GM19397 (cell line): ENCODE measurements around the gene PTPRC.
A peak's percentile ranks its signal among the peaks of the same experiment; 100 is the strongest.

Experiments
- ATAC-seq: cut with Tn5 transposase; IDR thresholded peaks from one replicate; pipeline ENCODE4 v1.9.1; 2021; ENCODE audit warnings: mild to moderate bottlenecking, moderate library complexity; ENCODE audit not compliant: unreplicated experiment

Gene PTPRC

DNA sequence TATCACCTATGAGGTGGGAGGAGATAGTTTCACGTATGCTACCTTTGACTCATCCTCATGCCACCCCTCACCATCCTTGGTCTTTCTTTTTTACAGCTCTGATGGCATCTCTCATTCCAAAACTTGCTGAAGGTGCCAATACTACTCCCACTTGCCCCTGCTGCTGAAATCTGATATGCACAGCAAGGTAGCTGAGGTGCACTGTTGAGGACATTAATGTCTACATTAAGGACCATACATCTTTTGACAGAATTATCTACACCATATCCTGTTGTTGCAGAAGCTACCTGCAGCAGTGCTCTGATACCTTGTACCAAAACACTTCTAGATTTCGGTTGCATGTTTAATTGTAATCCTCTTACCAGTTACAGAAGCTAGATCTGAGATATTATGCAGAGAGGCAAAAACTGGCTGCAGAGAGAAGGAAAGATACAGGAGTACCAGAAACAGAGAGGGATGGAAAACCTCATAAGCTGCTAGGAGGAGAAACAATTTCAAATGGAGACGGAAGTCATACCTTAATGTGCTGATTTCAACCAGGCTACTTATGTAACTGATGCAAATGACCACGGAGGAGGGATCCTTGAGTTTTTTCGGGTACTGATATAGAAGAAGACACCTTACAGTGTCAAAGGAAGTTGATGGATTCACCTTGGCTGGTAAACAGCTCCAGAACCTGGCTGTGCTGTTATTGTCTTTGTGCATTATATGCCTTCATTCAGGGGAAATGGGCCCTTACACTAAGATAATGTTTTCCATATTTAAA lies 19.3 kb upstream of the PTPRC start:
- ATAC-seq: no peak

DNA sequence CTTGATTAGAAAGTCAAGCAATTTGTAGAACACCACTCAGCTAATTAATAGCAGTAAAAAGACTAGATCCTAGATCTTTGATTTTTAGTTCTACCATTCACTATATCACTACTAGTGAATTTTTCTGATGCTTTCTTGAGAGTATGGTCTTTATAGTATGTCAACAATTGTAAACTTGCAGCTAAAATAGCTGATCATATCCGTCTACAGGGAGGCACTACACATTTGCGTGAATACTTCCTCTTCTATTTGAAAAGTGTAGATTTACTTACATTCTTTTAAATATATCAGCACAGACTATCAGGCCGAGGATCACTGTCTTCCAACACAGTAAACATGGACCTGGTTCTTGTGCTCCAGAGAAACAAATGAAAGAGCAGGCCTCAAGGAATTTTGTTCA lies 18.6 kb upstream of the PTPRC start:
- no peak for ATAC-seq

DNA sequence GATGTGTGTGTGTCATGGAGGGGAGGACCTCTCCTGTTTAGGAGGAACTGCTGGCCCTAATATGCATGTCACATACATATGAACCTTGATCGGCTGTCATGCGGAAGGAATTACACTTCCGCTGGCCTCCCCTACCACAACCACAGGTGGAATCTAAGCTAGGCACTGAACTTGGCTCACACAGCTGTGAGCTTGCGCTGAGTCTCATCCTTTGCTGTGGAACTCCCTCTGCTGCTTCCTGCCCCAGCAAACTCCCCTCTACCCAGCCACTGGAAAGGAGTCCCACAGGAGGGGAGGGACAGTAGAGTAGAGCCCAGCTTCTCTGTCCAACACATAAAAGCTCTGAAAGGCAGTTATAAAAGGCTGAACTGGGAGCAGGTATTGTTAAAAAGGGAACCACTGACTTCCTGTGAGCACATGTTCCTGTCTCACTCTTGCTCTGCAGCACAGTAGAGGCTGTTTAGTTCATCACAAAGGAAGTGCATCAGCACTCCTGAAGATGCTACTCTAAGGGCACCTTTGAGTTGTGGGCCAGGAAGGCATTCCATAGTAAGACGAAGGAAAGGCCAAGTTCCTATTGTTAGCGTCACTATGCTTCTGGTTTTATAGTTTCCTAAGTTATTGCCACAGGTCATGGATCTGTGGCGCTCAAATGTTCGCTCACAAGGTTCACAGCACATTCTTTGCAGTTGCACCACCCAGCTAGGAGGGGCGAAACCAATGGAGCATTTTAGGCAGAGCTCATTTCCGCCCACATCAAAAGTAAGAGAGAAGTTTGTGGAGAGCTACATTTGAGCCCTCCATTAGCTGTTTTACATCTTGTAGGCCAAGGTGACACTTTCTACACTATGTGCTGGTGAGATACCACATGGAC lies 17.7 kb upstream of the PTPRC start:
- ATAC-seq: peak; percentile 73

DNA sequence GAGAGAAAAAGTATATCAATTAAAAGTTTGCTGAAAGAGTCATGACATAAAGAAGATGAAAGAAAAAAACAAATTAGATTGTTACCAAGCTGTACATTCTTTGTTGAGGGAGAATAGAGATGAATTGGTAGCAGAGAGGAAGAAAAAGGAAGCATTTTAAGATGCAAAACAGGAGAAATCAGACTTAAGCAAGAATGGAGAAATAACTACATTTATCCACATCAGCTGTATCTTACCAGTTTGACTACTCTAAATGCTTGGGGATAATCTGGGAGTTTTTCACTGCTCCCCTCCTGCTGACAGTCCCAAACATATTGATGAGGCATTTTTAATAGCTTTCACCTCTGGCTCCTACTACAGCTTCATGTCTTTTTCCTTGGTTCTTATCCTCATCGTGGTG lies 16.8 kb upstream of the PTPRC start:
- ATAC-seq: no peak

DNA sequence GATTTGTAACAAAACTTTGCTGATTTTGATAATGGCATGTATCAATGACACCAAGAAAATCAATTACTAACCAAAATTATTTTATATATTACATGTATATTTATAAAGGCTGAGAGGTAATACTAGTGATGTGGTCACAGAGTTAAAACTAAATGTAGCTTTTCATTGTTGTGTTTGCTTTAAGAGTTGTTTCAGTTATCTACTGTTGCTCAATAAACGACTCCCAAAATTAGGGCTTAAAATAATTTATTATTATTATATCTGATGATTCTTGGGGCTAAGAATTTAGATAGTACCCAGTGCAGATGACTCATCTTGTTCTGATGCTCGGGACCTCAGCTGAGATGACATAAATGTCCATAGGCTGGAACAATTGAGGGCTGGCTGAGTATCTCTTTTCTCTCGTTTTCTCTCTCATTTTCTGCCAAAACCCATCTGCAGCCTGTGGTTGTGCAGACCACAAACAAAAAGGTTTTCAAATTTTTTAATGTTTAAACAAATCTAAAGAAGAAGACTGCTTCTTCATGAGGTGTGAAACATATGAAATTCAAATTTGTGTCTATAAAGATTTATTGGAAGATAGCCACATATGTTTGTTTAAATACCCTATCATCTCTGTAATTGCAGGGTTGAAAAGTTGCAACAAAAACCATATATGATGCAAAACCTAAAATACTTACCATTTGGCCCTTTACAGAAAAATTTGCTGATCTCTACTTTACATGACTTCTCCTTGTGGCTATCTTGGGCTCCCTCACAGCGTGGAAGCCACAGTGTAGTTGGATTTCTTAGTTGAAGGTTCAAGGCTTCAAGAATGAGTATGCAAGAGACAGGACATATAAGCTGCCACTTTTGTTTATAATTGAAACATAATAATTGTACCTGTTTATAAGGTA lies 14.8 kb upstream of the PTPRC start:
- no peak for ATAC-seq

DNA sequence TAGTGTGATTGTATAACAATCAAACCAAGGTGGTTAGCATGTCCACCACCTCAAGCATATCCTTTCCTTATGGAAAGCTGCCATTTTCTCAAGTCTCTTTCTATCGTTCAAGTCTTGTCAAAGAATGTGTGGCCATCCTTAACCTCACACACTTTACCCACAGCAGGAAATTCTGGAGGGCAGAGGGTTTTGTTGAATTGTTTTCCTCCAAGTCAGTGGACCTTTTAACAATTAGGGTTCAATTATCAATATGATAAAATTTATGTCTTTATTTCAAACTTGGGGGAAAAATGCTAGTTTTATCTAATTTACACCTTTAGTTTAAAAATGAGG lies 14.2 kb upstream of the PTPRC start:
- no peak for ATAC-seq

DNA sequence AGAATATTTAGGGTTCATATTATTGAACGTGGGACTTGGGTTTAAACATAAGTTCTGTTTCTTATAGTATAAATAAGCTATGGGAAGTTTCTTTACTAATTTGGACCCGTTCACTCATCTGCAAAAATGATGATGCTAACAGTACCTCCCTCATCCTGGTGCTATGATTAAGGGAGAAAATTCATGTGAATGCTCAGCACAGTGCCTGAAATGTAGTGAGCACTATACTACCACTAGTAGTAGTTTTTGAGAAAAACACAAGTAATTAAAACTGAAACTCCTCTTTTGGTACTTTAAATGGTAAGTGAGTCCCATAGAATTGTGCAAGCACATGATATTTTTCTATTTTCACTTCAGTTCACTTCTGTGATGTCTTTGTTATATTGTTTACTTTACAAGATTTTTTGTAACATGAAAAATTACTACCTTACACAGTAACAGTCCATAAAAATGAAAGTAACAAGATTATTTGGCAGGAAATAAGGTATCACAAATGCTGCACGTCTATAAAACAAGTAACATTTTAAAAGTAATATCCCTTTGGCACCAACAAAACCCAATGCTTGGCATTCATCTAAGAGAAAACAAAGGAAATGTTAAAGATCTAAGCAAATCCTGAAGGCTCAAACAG lies 11.3 kb upstream of the PTPRC start:
- no peak for ATAC-seq

DNA sequence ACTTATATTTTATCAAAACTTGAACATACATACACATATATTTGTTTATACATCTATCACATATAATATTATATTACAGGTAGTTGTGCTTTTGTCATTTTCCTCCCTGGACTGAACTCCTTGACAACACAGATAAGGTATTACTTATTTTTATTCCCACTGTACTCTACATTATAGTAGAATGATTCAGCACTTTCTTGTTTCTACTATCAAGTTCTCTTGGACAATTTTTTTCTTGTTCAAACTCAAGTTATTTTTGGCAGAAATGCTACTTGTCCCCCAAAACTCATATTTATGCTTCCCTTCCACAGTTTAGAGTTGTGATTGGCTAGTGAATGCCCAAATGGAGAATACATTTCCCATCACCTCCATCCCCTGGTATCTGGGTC lies 10.8 kb upstream of the PTPRC start:
- ATAC-seq: no peak

DNA sequence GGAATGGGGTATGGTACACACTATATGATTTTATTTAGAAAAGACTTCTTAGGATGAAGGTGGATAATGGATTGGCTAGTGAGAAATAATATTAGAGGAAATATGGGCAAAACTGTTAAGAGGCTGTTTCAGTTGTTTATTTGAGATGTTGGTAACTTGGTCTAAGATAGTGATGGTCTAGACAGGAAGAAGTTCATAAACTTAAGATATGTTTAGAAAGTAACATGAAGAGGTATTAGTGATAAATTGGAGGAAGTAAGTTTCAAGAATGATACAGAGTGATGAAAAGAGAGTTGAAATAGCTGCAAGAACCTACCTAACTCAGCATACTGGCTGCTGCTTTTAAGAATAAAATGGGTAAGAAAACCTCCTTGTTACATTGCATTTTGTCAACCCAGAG lies 9.2 kb upstream of the PTPRC start:
- ATAC-seq: no peak

DNA sequence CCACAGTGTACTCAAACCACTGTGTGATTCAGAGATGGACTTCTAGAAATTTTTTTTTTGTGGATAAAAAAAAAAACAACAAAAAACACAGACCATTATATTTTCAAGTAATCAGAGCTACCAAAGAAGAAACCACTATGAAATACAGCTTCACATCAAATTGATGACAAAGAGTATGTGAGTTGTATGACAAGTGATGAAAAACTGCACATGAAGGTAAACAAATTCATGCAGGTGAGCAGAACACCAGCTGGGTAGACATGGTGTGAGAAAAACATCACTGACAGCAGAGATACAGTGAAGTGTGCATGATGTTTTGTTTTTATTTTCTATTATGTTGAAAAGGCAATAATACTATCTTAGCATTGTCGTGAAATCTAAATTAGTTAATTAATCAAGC lies 8.0 kb upstream of the PTPRC start:
- no peak for ATAC-seq

DNA sequence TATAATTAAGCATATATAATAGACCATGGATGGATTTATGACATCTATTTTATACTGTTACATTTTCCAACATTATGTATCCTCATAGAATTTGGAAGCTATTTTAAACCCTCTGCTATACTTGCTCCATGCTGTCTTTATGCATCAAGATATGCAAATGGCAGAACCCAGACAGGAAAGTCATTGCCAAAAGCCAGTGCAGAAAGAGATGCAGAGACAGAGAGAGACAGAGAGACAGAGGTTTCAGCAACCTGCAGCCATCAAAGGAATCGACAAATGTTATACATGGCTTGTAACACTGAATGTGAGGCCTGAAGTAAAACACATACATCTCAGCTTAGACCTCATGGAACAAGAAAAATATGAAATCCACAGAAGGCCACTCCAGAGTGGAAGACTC lies 7.5 kb upstream of the PTPRC start:
- ATAC-seq: no peak

DNA sequence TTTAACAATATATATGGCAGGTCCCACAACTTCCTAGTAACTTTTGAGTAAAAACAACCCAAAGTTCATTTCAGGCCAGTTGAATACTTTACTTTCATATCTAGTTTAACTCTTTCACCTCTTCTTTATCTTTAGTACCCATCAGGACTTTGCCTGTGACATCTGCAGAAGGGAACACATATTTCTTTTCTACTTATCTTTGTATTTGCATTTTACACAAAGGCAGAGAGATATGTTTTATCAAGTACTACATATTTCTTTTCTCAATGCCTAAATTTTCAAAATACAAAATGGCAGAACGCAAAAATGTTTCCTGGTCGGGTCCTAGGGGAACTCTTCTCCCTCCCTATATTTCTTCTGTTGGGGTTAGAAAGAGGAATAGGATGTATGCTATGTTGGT lies 6.8 kb upstream of the PTPRC start:
- no peak for ATAC-seq

DNA sequence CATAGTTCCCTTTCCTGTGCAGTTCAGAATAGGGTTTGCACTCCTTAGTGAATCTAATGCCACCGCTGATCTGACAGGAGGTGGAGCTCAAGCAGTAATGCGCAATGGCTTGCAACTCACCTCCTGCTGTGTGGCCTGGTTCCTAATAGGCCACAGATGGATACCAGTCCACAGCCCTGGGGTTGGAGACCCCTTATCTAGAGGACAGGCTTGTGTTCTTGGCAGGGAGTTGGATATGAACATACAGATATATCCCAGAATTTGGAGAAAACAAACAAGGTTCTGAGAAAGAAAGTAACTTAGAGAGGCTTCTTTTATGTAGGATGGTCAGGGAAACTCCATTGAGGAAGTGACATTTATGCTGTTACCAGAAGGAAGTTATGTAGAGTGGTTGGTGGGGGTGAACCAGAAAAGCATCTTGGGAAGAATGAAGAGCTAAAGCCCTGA lies 5.1 kb upstream of the PTPRC start:
- ATAC-seq: no peak

DNA sequence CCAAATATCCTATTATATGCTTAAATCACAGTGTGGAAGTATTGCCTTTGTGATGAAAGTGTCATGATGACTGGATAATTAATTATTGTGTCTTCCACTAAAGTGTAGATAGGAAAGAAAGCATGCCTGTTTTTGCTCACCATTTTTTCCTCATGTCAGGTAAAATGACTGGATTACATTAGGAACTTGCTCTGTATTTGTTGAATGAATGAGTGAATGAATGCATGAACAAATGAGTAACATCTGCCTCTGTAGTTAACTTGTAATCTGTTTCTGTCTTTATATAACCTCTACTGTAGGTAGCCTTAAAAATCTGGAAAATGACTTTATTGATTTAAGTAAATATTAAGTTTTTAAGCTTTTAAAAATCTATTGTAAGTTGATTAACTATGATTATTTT lies 2.9 kb upstream of the PTPRC start:
- no peak for ATAC-seq

DNA sequence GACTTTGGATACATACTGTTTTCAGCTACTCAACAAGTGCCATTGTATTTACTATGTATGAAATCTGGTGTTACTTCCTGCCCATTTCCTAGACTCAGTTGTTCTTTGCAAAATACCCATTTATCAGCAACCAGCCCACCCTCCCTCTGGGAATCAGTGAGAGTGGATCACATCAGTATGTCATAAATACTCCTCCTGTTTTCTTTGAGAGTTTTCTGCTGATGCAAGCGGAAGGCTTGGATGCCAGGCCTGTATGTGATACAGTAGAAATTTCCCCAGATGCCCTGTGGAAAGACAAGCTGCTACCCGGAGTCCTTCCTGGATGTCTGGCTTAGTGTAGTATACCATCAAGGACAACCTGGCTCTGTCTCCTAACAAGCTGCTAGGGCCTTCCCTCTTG lies 2.4 kb upstream of the PTPRC start:
- no peak for ATAC-seq

DNA sequence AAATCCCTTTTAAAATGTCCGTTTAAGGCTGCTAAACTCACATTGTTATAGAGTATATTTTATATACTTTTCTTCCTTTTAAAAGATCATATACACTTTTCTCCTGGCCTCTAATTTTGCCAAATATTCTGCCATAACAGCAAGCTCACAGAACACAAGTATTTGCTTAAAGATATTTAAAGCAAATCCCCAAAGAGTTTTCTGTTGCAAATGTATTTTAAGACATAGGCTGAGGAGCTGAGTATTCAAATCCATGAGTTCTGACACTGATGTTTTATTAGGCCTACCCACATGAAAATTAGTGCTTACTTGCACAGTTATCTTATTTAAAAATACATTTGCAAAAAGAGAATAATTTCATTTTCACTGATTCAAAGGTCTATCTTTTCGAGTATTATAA lies 1.7 kb upstream of the PTPRC start:
- no peak for ATAC-seq

DNA sequence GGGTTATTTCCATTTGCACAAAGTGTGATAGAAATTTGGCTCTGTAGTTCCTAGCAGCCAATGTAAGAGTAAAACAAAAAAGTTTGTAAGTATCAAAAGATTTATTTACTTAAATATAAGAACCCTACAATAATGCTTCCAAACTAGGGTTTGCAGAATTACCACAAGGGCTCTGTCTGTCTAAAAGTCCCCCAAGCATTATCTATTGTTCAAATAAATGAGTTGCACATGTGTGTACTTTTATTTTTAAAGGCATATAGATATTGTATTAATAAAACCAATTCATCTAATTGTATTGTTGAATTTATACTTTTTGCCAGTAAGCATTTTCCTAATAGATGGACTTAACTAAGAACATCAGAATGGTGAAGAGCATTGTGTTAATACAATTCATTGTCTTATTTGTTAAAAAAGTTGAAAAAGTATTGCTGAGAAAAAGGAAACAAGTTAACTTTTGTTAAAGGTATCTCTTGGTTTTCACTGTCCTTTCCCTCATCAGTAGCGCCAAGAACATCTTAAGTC lies 863 bp upstream of the PTPRC start:
- ATAC-seq: no peak

DNA sequence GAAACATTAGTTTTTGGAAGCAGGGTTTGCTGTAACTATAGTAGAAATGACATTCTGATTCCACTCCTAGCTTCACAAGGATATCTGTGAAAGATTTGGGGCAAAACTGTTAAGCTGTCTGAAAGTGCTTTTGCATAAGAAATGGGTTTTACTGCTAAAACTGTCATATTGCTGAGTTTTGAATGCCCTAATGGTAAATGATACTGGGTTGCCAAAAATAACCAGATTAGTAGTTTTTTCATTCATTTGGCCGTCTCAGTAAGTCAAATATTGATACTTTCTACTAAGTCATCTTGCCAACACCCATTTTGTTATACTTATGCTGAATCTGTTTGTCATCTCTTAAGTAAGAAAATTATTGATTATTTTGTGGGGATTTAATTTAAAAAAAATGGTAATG lies 399 bp upstream of the PTPRC start:
- ATAC-seq: peak; percentile 16

DNA sequence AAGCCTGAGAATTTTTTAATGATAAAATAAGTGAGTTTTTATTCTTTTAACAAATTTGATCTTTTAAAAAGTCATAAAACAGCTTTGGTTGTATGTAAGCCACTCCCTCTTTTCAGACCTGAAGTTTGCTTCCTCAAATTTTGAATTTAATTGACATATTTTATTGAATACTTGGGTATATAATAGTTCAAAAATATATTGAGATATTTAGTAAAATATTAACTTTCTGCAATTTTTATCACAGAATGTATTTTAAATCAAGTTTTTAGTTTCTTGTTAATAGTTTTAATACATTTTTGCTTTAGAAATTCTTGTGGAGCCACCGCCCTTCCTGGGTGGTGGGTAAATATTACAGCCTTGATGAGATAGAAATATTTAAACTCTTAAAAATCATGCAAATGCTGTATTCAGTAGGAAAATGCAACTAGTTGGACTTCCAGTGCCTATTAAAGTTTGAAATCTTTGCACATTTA lies 867 bp downstream of the PTPRC start:
- ATAC-seq: no peak

DNA sequence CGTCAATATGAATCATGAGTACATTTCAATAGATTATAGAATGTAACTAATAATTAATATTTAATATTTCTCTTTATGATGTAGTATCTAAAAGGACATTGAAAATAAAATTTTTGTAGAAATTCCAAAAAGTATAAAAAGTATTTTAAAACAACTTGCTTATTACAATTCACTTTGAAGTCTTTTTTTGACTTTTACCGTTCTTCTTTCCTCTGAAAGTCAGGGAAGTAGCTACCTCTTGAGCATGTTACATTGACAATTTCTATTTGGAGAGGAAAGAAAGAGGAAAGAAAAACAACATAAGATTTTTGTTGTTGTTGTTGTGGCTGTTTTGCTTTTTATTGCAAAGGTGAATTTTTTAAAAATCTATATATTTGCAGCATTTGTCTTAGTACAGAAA lies 1.3 kb downstream of the PTPRC start:
- ATAC-seq: no peak

DNA sequence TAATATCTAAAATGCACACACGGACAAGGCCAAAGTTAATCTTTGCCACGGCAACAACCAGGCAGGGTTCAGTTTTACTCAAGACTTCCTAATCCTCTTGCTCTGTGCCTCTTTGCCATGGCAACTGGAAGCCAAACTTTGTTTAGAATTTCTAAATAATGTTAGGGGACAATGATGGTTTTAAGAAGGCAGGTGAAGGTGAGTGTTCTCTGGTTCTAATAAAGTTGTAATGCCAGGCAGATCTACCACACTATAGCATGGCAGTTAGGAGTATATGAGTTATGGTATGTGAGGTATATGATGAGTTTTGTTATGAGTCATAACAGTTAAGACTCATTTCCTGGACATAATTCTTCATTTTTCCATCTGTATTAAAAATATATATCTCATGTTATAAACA lies 2.7 kb downstream of the PTPRC start:
- peak; percentile 47 for ATAC-seq
